Loucy (cell line): ENCODE measurements around the gene PRC1.

Experiments used
- CTCF ChIP-seq: fragments of 200-600 bp; sonication (generic); conservative IDR thresholded peaks from 2 replicates; pipeline ENCODE4 v1.5.1; 2014; ENCODE audit warnings: mild to moderate bottlenecking, antibody characterized with exemption, low read length
- EZH2phosphoT487 ChIP-seq: fragments of 200-600 bp; IDR thresholded peaks from 2 replicates; pipeline ENCODE4 v1.6.1; 2018; ENCODE audit warnings: antibody characterized with exemption, mild to moderate bottlenecking, moderate library complexity, borderline replicate concordance

GRCh38 chr15:91021516-91022074 lies 27.3 kb upstream of the PRC1 start:
- no peak for TF ChIP-seq EZH2phosphoT487
- TF ChIP-seq CTCF: no peak
